Activated naive CD8-positive, alpha-beta T cell (primary cell): ENCODE measurements around the gene CALM1.
A peak's percentile ranks its signal among the peaks of the same experiment; 100 is the strongest.

Experiments
- H3K27ac Mint-ChIP-seq: one replicate; pipeline ENCODE4 v1.8.0; 2021; ENCODE audit warnings: mixed read lengths
- H3K27me3 Mint-ChIP-seq: one replicate; pipeline ENCODE4 v1.8.0; 2021; ENCODE audit warnings: mixed read lengths
- H3K36me3 Mint-ChIP-seq: one replicate; pipeline ENCODE4 v1.8.0; 2021; ENCODE audit warnings: mixed read lengths
- H3K4me1 Mint-ChIP-seq: one replicate; pipeline ENCODE4 v1.8.0; 2021; ENCODE audit warnings: low read depth, mixed read lengths
- H3K4me3 Mint-ChIP-seq: one replicate; pipeline ENCODE4 v1.8.0; 2021; ENCODE audit warnings: mild to moderate bottlenecking, mixed read lengths
- H3K9me3 Mint-ChIP-seq: one replicate; pipeline ENCODE4 v1.8.0; 2021; ENCODE audit warnings: low read depth, mixed read lengths

CALM1 gene

DNA sequence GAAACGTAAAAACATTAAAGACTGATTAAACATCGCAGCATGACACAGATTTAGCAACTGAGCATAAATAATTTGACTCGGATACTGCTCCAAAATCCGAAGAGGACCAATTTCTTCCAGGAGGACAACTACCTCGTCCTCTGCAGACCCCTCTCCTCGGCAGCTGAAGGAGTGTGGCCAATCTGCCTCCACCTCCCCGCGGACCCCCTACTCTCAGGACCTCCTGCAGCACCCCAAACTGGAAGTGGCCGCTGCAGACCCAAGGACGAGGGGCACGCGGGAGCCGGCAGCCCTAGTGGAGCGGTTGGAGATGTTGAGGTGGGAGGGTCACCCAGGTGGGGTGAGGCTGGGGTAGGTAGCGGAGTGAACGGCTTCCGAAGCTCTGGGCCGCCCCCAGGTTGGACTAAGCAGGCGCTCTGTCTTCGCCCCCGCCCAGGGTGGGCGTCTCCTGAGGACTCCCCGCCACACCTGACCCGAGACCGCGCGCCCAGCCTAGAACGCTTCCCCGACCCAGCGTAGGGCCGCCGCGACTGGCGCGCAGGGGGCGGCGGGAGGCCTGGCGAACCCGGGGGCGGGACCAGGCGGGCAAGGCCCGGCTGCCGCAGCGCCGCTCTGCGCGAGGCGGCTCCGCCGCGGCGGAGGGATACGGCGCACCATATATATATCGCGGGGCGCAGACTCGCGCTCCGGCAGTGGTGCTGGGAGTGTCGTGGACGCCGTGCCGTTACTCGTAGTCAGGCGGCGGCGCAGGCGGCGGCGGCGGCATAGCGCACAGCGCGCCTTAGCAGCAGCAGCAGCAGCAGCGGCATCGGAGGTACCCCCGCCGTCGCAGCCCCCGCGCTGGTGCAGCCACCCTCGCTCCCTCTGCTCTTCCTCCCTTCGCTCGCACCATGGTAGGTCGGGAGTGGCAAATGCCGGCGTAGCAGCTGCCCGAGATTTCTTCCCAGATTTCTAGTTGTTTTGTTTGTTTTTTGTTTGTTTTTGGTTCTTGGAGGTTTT, at the start of gene CALM1:
CALM1 (plus strand) TSS at position 689 of the 999 bp plus-strand sequence; CDS start at position 891, 202 bp downstream.
- Mint-ChIP-seq H3K4me1 (peaks cover 34% of the 10 kb centered on the region), H3K27me3 (no peaks in the 10 kb centered on the region), H3K27ac (peak within 1 kb of the TSS; percentile 94), H3K36me3 (peaks cover 7% of the 10 kb centered on the region), H3K4me3 (peak within 1 kb of the TSS; percentile 97), H3K9me3 (no peaks in the 10 kb centered on the region)

GRCh38 chr14:90348270-90348669, 48.6 kb upstream of the CALM1 start:
- Mint-ChIP-seq H3K9me3 (no peaks in the 10 kb centered on the region), H3K27me3 (peaks cover 1% of the 10 kb centered on the region), H3K36me3 (no peaks in the 10 kb centered on the region), H3K4me3 (no peak overlapping the region), H3K27ac (no peak overlapping the region), H3K4me1 (no peaks in the 10 kb centered on the region)

GRCh38 chr14:90349739-90350138, 47.1 kb upstream of the CALM1 start:
- H3K9me3 Mint-ChIP-seq, result no peaks in the 10 kb centered on the region
- no peak overlapping the region for H3K4me3 Mint-ChIP-seq
- peaks cover 1% of the 10 kb centered on the region for H3K27me3 Mint-ChIP-seq
- H3K27ac Mint-ChIP-seq, result no peak overlapping the region
- no peaks in the 10 kb centered on the region for H3K4me1 Mint-ChIP-seq
- no peaks in the 10 kb centered on the region for H3K36me3 Mint-ChIP-seq

- Mint-ChIP-seq H3K4me1 (no peaks in the 10 kb centered on the region), H3K27me3 (peaks cover 9% of the 10 kb centered on the region), H3K27ac (no peak overlapping the region), H3K9me3 (no peaks in the 10 kb centered on the region), H3K36me3 (no peaks in the 10 kb centered on the region), H3K4me3 (no peak overlapping the region)
Measured at GRCh38 chr14:90354551-90355298, 42.1 kb upstream of the CALM1 start.

GRCh38 chr14:90355540-90356518, 41.0 kb upstream of the CALM1 start:
- Mint-ChIP-seq H3K9me3 (no peaks in the 10 kb centered on the region), H3K4me3 (no peak overlapping the region), H3K27me3 (peaks cover 9% of the 10 kb centered on the region), H3K4me1 (no peaks in the 10 kb centered on the region), H3K36me3 (no peaks in the 10 kb centered on the region), H3K27ac (no peak overlapping the region)

DNA sequence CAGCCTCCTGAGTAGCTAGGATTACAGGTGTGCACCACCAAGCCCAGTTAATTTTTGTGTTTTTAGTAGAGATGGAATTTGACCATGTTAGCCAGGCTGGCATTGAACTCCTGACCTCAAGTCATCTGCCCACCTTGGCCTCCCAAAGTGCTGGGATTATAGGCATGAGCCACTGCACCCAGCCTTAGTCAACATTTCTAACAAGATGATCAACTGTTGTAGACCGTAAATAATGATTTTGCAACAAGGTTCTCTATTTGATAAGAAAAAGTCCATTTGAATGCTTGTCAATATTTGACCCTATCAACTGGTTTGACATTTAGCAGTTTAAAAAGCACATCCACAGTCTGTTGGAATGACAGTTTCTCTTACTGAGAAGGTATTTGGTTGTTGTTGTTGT, 39.9 kb upstream of the CALM1 start:
- Mint-ChIP-seq H3K27me3 (peaks cover 7% of the 10 kb centered on the region), H3K27ac (no peak overlapping the region), H3K9me3 (no peaks in the 10 kb centered on the region), H3K36me3 (no peaks in the 10 kb centered on the region), H3K4me1 (no peaks in the 10 kb centered on the region), H3K4me3 (no peak overlapping the region)

DNA sequence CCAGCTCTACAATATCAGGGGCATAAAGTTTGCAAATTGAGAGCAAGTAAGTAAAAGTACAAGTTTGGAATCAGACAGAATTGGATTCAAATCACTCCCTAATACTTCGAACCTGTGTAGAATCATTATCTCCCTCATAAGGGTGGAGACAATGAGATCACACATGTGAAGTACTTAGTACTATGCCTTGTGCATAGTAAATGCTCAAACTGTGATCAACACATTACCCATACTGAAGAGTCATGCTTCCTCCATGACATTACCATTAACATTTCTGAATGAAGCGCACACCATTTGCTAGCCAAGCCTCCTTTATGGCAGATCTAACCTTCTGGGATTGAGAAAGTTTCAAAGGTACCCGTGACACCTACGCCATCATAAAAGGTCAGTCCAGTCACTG, 38.5 kb upstream of the CALM1 start:
- H3K4me3 Mint-ChIP-seq, result no peak overlapping the region
- H3K27ac Mint-ChIP-seq, result no peak overlapping the region
- H3K9me3 Mint-ChIP-seq, result no peaks in the 10 kb centered on the region
- no peaks in the 10 kb centered on the region for H3K4me1 Mint-ChIP-seq
- no peaks in the 10 kb centered on the region for H3K36me3 Mint-ChIP-seq
- peaks cover 8% of the 10 kb centered on the region for H3K27me3 Mint-ChIP-seq

- H3K36me3 Mint-ChIP-seq, result no peaks in the 10 kb centered on the region
- H3K9me3 Mint-ChIP-seq, result no peaks in the 10 kb centered on the region
- H3K4me3 Mint-ChIP-seq, result no peak overlapping the region
- peaks cover 5% of the 10 kb centered on the region for H3K27me3 Mint-ChIP-seq
- H3K4me1 Mint-ChIP-seq, result no peaks in the 10 kb centered on the region
- H3K27ac Mint-ChIP-seq, result no peak overlapping the region
Measured at GRCh38 chr14:90361865-90362557, 34.8 kb upstream of the CALM1 start.

DNA sequence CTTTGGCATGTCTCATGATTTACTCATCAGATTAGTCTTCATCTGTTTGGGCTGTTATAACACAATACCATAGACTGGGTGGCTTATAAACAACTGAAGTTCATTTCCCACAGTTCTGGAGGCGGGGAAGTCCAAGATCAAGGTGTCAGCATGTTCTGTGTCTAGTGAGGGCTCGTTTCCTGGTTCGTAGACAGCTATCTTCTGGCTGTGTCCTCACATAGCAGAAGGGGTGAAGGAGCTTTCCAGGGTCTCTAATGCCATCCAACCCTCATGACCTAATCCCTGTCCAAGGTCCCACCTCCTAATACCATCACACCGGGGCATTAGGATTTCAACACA, 34.3 kb upstream of the CALM1 start:
- no peaks in the 10 kb centered on the region for H3K36me3 Mint-ChIP-seq
- no peak overlapping the region for H3K27ac Mint-ChIP-seq
- no peaks in the 10 kb centered on the region for H3K4me1 Mint-ChIP-seq
- H3K9me3 Mint-ChIP-seq, result no peaks in the 10 kb centered on the region
- H3K27me3 Mint-ChIP-seq, result peaks cover 3% of the 10 kb centered on the region
- no peak overlapping the region for H3K4me3 Mint-ChIP-seq

DNA sequence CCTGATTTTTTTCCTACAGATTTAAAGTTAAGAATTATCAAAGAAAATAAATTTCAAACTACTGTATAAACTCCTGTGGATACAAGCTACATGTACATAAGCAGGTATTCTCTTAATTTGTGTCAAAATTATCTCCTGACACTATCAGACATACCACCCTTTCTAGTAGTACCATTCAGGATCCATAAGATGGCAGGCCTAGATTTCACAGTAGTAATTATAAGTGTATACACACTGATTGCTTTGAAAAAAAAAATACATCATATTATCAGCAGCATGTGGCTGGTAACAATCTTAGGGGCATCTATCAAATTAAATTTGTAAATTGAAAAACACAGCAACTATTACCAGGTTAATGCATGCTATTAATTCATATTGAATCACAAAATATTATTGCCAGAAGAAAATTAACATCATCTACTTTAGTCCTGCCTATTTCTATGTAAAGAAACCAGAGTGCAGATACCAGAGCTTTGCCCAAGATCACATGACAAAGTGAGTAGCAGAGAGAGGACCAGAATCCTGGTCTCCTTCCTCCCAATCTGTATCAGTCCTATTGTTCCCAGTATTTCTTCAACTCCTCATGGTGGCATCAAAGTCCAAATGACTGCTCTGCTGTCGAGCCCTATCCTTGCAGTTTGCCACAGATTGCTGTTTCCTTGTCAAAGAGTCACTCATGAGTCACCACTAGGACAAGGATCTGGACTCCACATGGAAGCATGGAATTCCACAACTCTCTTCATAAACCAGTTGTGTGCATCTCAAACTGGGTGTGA, 27.7 kb upstream of the CALM1 start:
- Mint-ChIP-seq H3K27me3 (no peaks in the 10 kb centered on the region), H3K4me3 (no peak overlapping the region), H3K36me3 (no peaks in the 10 kb centered on the region), H3K9me3 (no peaks in the 10 kb centered on the region), H3K4me1 (peaks cover 2% of the 10 kb centered on the region), H3K27ac (no peak overlapping the region)

GRCh38 chr14:90373887-90374286, 22.9 kb upstream of the CALM1 start:
- H3K9me3 Mint-ChIP-seq, result no peaks in the 10 kb centered on the region
- no peaks in the 10 kb centered on the region for H3K36me3 Mint-ChIP-seq
- no peaks in the 10 kb centered on the region for H3K27me3 Mint-ChIP-seq
- H3K4me1 Mint-ChIP-seq, result peaks cover 2% of the 10 kb centered on the region
- H3K4me3 Mint-ChIP-seq, result no peak overlapping the region
- no peak overlapping the region for H3K27ac Mint-ChIP-seq

DNA sequence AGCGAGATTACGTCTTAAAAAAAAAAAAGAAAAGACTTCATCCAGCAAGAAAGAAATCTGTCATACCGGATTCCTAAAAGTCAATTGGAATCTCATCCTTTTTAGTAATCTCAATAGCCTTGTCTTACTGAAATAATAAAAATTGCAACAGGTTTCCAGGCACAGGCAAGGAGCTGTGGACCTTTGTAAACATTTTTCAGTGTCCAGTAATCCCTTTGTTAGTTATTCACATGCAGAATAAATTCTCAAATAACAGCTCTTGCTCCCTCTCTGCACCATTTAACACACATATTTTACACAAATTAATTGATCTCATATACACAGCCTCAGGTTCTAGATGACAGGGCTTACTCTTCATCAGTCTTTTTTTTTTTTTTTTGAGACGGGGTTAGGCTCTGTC, 22.0 kb upstream of the CALM1 start:
- no peaks in the 10 kb centered on the region for H3K36me3 Mint-ChIP-seq
- H3K27me3 Mint-ChIP-seq, result no peaks in the 10 kb centered on the region
- H3K4me3 Mint-ChIP-seq, result no peak overlapping the region
- H3K4me1 Mint-ChIP-seq, result peaks cover 4% of the 10 kb centered on the region
- H3K9me3 Mint-ChIP-seq, result no peaks in the 10 kb centered on the region
- no peak overlapping the region for H3K27ac Mint-ChIP-seq

DNA sequence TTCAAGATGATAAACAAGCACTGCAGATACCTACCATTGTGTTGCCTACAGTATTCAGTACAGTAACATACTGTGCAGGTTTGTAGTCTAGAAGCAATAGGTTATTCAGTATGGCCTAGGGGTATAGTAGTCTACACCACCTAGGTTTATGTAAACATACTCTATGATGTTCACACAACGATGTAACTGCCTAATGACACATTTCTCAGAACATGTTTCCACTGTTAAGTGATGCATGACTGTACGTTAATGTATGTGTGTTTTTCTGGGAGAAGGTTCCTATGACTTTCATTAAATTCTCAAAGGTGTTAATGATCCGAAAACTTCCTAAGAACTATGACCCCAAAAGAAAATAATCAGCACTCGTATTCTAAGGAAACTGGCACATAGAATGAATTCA, 20.9 kb upstream of the CALM1 start:
- Mint-ChIP-seq H3K27me3 (no peaks in the 10 kb centered on the region), H3K9me3 (no peaks in the 10 kb centered on the region), H3K27ac (no peak overlapping the region), H3K4me1 (peaks cover 7% of the 10 kb centered on the region), H3K36me3 (no peaks in the 10 kb centered on the region), H3K4me3 (no peak overlapping the region)
